GM21381 (cell line): ENCODE results near the gene DNAJB12.
"Not testable (repeated sequence)": the region's sequence is repeated elsewhere in the genome, so short reads cannot be mapped to it uniquely, and the experiment has no call there.

ENCODE experiments used
- ATAC-seq: cut with Tn5 transposase; IDR thresholded peaks from one replicate; pipeline ENCODE4 v1.9.1; 2021; ENCODE audit warnings: mild to moderate bottlenecking, moderate library complexity; ENCODE audit not compliant: unreplicated experiment

The DNAJB12 gene

DNA sequence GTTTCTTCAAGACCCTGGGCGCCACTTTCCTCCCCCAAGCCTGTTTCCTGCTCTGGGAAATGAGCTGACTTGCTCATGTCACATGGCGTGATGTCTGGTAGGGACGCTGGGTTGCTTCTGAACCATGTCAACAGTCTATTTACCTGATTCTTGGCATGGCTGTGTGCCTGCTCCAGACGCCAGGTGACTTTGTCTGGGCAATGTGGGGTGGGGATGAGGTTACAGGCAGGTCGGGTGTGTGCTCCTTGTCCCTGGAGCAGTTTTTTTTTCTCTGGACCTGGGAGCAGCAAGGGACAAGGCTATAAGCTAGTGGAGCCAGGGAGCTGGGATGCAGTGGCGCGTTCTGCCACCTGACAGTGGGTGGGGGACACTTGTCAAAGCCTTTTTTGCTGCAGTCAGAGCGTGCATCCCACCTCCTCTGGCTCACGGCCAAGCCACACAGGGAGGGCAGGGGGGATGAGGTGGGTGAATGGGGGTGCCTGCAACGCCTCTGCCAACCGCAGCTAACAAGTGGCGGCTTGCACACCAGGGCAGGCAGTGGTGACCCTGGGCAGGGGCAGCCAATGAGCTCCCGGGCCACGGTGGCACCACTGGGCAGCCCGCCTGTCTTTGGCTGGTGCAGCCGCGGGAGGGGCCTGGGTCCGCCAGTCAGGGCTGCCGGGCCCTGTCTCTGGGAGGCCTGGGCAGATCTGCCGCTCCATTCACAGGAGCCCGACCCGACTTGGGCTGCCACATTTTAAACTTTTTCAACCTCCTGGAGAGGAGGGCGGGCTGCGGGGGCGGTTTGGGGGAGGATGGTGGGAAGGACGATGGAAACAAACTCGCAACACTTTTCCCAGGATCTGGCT lies 22.9 kb downstream of the DNAJB12 start:
- ATAC-seq: peak; percentile 53

DNA sequence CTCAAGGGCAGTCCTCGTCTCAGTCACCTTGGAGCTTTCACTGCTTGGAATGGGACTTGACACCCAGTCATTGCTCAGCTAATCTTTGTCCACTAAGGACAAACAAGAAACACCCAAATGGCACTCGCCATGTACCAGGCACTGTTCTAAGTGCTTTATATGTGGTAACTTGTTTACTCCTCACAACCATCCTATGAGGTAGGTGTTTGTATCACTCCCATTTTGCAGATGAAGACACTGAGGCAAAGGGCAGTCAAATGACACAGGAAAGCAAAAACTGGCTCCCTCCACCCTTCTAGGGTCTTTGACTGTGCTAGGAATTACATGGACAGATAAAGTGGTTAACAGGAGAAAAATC lies 24.7 kb downstream of the DNAJB12 start:
- ATAC-seq: no peak

GRCh38 chr10:72329290-72330068 lies 25.2 kb downstream of the DNAJB12 start:
- ATAC-seq: no peak

DNA sequence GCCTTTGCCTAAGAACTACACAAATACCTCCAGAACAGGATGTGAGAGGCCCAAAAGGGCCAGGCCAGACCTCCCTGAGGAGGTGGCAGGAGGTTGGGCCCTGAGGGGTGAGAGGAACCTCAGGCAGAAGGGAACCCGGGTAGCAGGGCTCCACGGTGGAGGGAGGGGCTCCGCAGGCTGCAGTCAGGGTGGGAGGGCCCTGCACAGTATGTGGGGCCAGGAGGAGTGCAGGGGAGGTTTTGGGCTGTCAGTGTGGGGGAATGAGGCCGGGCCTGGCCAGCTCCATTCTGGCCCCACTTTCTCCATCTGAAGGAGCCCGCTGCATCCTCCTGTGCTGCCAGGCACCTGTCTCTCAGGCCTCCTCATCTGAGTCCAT lies 25.9 kb downstream of the DNAJB12 start:
- ATAC-seq: no peak

DNA sequence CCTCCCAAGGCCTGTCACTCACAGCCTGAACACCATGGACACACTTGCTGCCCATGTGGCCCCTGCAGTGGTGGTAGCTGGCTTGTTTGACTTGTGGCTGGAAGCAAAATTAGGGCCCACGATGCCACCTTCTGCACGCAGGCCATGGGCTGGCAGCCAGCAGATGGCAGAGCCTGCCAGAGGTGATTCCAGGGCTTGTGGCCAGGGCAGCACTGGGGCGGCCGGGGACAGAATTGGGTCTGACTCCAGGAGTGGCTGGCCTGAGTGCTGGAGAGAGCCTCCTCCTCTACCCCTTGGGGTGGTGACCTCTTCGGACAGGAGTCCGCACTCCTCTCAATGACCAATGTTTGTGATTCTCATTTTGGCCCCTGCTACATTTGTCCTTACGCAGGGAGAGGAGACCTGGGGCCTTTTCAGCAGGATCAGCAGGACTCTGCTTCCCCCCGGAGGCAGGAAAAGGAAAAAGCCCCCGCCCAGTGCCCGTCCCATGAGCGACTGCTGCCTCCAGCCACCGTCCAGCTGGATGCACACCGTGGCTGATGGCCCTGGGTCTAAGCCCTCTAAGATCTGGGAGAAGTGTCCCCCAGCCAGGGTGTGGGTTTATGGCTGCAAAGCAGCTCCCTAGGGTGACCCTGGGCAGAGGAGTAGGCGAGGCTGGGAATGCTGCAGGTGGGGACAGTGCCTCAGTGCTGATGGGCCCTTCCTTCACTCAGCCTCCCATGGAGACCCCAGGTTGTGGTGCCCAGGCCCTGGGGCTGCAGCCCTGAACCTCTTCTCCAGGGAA lies 26.5 kb downstream of the DNAJB12 start:
- ATAC-seq: no peak

- not testable (repeated sequence) for ATAC-seq
These were observed 27.8 kb downstream of the DNAJB12 start for GRCh38 chr10:72326665-72327603.

- ATAC-seq: not testable (repeated sequence)
These were observed 29.2 kb downstream of the DNAJB12 start for GRCh38 chr10:72325243-72326175.

DNA sequence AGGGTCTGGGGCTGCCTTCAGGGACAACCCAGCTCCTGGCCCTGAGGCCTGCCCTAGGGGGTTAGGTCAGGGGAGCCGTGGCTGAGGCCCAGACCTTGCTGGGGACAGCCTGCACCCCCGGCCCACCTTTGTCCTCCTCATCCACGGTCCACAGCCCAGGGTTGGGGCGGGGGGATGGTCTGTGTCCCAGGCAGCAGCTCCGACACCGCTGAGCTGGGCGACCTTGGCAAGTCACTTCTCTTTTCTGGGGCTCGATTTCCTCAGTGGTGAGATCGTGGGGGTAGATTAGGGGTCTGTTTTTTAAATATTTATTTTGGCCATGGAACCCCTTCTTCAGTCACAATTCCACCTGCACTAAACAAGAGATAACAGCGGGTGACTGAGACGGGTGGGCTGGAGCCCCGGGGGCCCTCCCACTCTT lies 30.9 kb downstream of the DNAJB12 start:
- no peak for ATAC-seq

DNA sequence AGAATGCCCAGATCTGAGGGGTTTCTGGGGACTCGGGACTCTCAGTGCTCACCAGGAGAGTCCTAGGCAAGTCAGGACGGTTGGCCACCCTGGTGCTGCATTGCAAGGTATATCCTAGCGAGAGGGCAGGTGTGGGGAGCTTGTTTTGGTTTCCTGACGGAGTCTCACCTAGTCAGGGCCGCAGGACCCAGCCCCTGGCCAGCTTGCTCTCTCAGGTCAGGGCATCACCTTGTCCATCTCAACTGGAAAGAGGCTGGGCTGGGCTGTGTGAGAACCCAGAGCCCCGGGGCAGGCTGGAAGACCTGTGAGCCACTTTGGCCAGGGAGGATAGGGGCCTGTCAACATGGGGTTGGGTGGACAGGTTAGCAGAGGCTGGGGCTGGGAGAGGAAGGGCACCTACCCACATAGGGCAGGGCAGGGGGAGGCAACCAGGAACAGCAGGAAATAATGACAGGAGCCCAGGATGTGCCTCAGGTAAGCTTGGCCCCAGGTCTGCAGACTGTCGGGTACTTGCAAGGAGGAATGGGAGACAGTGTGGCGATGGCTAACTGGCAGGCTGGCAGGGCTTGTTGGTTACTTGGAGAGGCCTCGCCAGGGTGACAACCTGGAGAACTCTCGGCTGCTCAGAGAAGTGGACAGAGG lies 31.5 kb downstream of the DNAJB12 start:
- no peak for ATAC-seq

GRCh38 chr10:72322280-72323058 lies 32.2 kb downstream of the DNAJB12 start:
- no peak for ATAC-seq

- no peak for ATAC-seq
These were observed 32.8 kb downstream of the DNAJB12 start for GRCh38 chr10:72322030-72322279.

DNA sequence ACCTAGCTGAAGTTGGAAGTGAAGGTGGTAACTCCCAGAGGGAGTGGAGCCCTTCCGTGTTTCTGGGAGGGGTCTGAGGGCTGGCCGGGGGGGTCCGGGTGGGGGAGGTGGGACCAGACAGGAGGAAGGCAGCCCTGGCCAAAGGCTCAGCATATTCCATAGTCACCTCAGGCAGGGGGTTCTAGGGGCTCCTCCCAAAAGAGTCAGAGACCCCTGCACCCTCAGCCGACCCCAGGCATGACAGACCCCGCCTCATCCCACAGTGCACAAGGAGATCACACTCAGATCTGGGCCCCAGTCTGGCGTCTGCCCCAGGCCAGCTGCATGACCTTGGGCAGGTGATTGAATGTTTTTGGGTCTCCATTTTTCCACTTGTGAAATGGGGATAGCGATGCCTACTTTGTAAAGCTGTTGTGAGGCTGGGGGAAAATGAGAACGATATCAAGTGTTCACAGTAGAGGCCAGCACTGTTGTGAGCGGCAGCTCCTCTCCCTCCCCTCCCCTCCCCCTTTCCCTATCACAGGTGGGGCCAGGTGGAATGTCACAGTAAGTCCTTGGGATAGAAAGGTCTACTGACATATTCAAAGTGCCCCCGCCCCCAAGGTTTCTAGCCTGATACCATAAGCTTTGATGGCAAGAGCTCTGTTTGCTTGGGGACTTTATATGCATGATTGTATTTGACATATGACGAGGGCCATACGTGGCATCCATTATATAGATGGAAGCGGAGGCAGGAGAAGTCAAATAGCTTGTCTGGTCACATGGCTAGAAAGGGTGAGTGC lies 33.3 kb downstream of the DNAJB12 start:
- ATAC-seq: no peak

DNA sequence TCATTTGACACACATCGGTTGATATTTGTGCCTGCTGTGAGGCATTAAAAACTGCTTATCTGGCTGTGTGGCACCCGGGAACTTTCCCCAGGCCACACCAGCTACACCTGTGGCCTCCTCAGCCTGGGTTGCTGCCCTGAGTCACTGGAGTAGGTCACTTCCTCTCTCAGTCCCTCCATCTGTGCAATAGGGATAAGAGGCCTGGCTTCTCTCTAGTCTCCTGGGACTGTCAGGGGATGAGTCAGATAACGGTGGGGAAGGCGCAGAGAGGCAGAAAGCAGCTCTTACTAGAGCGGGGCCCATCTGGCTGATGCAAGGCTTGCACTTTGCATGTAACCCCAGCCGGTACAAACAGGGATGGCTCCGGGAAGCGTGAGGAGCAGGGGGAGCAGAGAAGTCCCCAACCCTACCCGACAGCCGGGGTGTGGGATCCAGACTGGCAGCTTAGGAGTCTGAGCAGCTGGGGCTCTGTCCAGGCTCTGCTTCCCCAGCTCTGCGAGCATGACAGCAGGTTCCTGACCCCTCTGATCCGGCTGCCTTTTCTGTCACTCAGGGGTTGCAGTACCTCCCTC lies 34.0 kb downstream of the DNAJB12 start:
- ATAC-seq: peak; percentile 50

DNA sequence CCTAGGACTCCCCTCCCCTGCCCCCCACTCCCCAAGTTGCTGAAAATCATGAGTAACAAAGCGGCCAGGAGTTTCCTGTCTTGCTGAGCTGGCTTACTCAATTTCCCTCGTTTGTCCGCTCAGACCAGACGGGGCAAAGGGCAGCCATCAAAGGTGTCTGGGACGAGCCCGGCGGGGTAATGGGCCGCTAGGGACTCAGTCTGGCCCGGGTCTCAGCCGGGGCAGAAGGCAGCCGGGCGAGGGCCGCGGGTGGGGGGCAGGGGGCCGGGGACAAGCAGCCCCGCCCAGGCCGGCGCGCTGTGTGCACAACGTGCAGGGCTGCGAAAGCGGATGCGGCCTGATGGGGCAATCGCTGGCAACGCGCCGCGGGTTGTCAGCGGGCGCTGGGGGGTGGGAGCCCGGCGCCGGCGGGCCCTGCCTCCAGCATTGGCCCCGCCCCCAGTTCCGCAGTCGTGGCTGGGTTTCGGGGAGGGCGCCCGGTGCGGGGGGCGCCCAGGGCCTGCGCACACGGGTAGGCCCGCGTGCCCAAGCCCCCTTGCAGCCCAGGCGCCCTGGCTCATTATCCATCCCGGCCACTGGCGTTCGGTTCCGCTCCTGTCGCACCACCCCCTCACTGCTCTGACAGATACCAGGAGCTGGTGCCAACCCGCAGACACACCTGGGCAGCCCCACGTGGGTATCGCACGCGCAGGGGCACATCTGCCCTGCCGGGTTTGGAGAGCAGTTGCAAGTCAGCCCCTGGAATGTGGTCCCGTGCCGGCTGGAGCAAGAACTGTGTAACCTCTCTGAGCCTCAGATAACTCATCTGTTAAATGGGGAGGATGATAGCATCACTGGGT lies 35.1 kb downstream of the DNAJB12 start:
- peak; percentile 67 for ATAC-seq

DNA sequence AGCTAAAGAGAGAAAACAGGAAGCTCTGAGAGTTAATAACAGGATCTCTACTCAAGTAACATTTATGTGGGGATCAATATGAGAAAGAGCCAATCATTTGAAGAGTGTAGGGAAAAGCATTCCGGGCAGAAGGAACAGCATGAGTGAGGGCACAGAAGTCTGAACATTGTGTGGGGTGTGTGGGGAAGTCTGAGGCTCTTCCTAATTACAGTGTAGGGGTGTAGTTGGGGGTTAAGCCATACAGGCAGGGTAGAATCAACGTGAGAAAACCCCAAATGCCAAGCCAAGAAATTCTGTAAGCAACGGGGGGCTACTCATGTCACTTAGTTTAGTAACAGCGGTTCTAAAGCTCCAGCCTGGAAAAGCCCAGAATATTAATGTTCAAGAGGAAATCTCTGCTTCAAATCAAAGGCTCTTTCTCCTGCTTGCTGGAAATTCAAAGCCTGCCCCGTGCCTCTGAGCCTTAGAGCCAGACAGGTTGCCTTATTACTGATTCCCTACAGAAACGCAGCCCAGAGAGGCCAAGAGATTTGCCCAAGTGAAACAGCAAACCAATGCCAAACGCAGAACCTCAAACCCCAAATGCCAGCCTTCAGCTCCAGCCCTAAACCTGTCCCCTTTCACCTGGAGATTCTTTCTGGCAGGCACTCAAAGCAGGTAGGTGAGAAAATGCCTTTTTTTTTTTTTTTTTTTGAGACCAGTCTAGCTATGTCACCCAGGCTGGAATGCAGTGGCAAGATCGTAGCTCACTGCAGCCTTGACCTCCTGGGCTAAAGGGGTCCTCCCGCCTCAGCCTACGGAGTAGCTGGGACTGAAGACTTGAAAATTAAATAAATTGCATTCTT lies 36.1 kb downstream of the DNAJB12 start:
- no peak for ATAC-seq
